GM23248 (cell line): ENCODE data around the gene SPP1.

Experiments used
- EZH2 ChIP-seq: fragments of 200-600 bp; sonication (generic); IDR thresholded peaks from 2 replicates; pipeline ENCODE4 v1.6.1; 2018; ENCODE audit warnings: antibody characterized with exemption, mild to moderate bottlenecking; ENCODE audit not compliant: insufficient read depth, poor library complexity, severe bottlenecking
- EZH2phosphoT487 ChIP-seq: fragments of 200-600 bp; sonication (generic); IDR thresholded peaks from 2 replicates; pipeline ENCODE4 v1.6.1; 2018; ENCODE audit warnings: antibody characterized with exemption, moderate library complexity, mild to moderate bottlenecking, low read depth; ENCODE audit not compliant: insufficient read depth

DNA sequence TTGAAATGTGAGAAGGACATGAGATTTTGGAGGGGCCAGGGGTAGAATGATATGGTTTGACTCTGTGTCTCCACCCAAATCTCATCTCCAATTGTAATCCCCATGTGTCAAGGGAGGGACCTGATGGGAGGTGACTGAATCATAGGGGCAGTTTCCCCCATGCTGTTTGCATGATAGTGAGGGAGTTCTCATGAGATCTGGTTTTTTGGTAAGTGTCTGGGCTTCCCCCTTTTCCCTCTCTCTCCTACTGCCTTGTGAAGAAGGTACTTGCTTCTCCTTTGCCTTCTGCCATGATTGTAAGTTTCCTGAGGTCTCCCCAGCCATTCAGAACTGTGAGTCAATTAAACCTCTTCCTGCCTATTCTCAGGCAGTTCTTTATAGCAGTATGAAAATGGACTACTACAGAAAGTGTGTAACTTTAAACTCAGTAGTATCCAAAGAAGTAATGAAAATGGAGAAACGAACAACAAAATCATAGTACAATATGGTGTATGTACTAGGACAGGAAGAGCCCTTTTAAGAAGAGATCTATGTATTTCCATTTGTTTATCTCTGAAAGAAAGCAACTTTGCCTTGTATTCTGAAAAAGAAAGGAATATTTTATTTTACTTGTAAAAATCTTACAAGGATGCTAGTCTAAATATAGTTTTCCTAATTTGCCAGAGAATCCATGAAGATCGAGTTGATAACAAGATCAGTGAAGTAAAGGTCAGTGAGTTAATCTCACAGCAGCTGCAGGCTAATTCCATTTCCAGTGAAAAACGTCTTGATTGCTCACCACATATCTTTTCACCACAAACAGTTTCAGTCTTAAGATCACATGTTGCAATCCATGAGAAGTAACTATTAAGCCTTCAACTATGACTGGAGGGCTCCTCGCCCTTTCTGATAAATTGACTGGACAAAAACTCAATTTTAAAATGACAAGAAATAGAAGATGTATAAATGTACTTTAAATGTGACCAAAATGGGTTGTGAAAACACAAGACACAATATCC lies 52.4 kb downstream of the SPP1 start:
- TF ChIP-seq EZH2 (no peak), EZH2phosphoT487 (no peak)
